GM18870 (cell line): Measurements from ENCODE around the gene ATP13A4.
A peak's percentile ranks its signal among the peaks of the same experiment; 100 is the strongest.

Experiments
- ATAC-seq: cut with Tn5 transposase; IDR thresholded peaks from one replicate; pipeline ENCODE4 v1.9.1; 2021; ENCODE audit warnings: moderate library complexity; ENCODE audit not compliant: unreplicated experiment

ATP13A4 gene, protein sequence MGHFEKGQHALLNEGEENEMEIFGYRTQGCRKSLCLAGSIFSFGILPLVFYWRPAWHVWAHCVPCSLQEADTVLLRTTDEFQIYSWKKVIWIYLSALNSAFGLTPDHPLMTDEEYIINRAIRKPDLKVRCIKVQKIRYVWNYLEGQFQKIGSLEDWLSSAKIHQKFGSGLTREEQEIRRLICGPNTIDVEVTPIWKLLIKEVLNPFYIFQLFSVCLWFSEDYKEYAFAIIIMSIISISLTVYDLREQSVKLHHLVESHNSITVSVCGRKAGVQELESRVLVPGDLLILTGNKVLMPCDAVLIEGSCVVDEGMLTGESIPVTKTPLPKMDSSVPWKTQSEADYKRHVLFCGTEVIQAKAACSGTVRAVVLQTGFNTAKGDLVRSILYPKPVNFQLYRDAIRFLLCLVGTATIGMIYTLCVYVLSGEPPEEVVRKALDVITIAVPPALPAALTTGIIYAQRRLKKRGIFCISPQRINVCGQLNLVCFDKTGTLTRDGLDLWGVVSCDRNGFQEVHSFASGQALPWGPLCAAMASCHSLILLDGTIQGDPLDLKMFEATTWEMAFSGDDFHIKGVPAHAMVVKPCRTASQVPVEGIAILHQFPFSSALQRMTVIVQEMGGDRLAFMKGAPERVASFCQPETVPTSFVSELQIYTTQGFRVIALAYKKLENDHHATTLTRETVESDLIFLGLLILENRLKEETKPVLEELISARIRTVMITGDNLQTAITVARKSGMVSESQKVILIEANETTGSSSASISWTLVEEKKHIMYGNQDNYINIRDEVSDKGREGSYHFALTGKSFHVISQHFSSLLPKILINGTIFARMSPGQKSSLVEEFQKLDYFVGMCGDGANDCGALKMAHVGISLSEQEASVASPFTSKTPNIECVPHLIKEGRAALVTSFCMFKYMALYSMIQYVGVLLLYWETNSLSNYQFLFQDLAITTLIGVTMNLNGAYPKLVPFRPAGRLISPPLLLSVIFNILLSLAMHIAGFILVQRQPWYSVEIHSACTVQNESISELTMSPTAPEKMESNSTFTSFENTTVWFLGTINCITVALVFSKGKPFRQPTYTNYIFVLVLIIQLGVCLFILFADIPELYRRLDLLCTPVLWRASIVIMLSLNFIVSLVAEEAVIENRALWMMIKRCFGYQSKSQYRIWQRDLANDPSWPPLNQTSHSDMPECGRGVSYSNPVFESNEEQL

DNA sequence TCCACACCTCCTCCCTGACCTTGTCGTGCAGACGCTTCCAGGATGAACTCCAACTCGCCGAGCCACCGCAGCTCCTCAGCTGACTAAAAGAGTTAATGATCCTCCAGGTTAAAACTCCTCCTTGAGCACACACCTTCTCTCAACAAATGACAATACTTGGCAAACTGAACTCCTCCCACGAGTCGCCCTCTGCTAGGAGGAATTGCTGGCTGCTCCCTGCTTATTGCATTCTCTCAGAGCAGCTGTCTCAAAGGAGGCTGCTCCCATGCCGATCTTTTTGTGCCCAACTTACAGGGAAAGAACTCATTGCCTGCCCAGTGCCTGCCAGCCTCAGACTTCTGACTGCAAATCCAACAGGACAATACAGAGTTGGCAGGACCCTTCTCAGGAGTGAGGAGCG lies at the start of gene ATP13A4:
Gene ATP13A4 (minus strand): TSS at position 85 of the 400 bp plus-strand sequence. CDS start 96 bp downstream, outside the sequence.
- ATAC-seq: no peak

DNA sequence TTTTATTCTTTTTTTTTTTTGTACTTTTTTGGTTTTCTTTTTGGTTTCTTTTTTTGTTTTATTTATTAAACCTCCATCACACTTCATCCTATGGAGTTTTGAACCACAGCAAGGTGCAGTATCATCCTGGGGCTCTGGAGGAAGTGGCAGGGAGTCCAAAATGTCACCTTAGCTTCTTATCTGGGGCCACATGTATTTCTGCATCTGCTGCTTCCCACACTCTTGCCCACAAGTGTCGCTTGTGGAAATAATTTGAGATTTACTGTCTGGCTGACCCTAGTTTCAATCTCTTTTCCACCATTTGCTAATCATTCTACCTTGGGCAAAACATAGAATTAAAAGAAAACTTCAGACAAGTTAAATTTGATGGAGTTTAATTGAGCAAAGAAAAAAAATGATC lies 44.7 kb upstream of the ATP13A4 start:
- ATAC-seq: no peak

DNA sequence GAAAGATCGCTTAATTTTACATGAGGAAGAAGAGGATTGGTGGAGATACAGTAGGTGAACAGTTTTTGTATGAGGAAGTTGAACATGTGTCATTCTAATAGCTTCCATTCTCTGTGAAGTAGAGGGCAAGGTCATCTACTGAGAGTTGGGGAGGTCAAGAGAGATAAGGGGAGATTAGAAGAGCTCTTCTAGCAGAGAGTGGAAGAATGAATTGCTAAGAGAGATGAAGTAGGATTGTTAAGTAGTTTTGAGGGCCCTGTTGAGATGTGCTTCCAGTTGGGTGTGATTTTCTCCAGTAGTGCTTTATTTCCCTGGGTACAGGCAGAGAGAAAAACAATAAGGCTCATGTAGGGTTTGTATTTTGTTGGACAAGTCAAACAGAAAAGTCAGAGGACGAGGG lies 43.5 kb upstream of the ATP13A4 start:
- ATAC-seq: no peak

DNA sequence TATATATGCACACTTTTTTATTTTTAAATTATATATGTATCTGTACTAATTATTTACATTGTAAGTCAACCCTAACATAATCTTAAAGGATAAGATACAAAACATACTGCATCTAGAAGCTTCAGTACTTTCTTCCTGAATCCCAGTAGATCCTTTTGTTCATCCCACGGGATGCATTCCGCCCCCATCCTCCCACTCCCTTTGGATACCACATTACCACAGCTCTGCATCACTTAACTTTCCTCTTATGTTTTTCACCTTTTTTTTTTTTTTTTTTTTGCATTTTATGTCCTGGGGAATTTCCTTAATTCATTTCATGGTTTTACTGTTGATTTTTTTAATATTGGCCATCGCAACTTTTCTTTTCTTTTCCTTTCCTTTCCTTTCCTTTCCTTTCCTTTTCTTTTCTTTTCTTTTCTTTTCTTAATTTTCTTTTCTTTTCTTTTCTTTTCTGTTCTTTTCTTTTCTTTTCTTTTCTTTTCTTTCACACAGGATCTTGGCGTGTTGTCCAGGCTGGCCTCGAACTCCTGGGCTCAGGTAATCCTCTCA lies 41.3 kb upstream of the ATP13A4 start:
- ATAC-seq: no peak

DNA sequence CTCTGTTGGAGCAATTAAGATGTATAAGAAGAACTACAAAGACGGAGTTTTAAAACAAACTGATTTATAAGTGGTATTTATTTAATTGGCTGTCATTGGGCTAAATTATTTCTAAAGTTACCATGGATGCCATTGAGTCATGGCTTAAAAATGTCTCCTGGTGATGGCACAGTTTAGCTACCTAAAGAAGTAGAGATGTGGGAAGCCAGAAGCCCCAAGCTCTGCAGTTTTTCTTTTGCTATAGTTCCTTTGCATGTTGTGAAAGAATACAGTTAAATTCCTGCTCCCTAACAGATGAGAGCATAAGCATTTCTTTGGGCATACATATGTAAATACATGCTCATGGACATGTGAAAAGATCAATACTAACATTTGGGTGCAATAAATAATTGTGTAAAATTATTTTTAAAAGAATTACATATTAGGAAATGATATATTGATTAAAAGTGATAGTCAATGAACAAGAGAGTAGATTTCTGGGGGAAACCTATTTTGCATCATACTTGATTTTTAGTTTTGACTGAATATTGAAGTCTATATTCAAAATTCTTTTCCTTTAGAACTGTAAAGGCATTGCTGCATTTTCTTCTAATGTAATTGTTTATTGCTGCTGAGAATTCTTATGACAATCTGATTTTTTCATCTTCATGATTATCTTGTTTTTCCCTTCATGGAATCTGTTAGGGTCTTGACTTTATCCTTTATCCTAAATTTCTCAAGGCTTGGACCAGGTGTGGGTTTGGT lies 40.4 kb upstream of the ATP13A4 start:
- no peak for ATAC-seq

DNA sequence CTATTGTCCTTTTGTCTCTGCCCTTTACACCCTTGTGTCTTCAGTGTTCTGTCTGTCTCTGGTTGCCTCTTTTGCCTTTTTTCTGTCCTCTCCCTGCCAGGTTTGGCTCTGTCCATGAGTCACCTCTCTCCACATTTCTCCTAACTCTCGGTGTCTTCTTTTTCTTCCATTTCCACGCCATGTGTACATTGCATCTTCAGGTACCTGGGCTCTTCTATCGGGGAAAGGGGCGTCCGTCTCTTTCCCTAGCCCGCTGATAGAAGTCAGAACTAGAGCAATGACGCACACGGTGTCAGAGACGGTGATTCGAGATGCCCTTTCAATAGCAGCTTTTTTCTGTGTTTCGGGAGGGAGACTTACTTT lies 39.0 kb upstream of the ATP13A4 start:
- peak; percentile 5 for ATAC-seq

DNA sequence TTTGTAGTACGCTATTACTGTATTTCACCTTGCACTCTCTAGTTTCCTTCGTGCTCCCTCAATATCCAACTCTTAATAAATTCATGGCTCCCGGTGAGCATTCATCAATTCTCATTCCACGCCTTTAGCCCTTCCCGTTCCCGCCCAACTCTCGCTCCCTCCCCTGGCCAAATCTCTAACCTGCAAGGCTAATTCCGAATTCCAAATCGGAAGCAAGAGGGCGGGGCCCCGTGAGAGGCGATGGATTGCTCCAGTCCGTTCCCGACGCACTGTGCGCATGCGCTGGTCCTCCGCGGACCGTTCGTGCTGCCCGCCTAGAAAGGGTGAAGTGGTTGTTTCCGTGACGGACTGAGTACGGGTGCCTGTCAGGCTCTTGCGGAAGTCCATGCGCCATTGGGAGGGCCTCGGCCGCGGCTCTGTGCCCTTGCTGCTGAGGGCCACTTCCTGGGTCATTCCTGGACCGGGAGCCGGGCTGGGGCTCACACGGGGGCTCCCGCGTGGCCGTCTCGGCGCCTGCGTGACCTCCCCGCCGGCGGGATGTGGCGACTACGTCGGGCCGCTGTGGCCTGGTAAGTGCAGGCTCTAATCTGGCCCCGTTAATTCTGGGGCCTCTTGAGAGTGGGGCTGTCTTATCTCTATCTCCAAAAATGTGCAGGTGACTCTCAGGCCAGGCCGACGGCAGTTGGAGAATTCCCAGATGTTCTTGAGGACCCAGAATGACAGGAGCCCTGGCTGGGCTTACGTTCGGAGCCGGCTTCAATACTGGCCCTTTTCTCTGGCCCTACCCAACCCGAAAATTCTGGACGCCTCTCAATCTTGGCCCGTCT lies 38.4 kb upstream of the ATP13A4 start, which contains the start of gene OPA1:
Gene OPA1 (plus strand): TSS at position 368 of the 827 bp plus-strand sequence. CDS start 170 bp downstream, at position 538.
- ATAC-seq: peak; percentile 97

DNA sequence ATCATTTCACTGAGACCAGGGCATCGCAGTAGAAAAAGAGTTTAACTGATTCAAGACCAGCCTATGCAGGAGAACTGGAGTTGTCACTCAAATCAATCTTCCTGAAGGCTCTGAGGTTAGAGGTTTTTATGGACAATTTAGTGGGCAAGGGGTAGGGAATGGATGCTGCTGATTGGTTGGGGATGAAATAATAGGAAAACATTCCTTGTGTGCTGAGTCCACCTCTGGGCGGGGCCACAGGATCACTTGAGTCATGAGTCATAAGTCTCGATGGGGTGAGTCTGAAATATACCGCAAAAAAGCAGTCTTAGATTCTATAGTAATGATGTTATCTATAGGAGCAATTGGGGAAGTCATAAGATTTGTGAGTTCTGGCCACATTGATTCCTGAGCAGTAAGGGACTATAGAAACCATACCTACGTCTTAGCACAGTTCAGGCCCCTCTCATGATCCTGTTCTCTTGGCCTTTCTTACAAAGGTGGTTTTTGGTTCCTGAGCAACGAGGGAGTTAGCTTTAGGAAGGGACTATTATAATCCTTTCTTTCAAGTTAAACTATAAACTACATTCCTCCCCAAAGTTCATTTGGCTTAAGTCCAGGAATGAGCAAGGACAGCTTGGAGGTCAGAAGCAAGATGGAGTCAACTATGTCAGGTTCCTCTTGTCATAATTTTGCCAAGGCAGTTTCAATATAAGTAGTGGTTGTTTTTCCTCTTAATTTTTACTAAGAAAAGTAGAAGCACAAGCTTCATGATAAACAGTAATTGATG lies 35.6 kb upstream of the ATP13A4 start:
- ATAC-seq: no peak

DNA sequence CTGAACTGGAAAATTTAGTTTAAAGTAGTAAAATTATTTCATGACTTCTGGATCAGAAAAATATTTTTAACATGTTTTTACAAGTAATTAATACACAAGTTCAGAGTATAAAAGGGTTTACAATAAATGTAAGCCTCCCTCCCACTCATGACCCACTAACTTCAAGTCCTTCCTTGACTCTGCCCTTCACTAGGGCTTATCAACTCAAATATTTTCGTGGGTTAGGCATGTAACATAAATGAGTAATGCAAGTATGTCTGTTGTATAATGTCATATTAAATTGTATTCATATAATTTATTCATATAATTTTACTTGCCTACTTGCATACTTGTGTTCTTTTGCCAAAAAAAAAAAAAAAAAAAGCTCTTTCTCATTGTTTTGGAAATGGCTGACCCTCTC lies 34.9 kb upstream of the ATP13A4 start:
- no peak for ATAC-seq

DNA sequence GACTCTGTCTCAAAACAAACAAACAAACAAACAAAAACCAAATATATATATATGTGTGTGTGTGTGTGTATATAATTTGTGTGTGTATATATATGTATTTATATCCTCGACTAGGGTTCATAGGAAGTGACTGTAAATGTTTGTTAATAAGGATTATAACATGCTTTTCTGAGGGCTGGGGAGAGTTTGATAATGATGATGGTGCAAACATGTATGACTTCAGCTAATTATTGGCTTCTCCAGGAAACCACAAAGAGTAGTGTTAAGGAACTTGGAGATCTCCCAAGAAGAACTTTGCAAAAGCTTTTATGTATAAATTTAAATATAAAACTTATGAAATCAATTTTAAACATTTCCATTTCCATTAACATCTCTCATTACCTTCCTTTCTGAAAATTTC lies 34.4 kb upstream of the ATP13A4 start:
- no peak for ATAC-seq

DNA sequence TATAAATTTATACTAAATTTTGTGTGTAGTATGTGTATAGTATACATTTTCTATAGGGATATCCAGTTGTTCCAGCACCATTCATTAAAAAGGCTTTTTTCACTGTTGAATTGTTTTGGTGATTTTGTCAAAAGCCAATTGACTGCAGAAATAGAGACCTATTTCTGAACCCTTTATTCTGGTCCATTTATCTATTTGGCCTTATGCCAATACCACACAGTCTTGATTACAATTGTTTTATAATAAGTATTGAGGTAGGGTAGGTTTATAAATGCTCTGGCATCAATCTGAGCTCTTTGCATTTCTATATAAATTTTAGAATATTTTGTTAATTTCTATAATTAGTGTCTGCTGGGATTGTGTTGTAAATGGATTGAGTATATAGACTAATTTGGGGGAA lies 31.8 kb upstream of the ATP13A4 start:
- ATAC-seq: no peak

DNA sequence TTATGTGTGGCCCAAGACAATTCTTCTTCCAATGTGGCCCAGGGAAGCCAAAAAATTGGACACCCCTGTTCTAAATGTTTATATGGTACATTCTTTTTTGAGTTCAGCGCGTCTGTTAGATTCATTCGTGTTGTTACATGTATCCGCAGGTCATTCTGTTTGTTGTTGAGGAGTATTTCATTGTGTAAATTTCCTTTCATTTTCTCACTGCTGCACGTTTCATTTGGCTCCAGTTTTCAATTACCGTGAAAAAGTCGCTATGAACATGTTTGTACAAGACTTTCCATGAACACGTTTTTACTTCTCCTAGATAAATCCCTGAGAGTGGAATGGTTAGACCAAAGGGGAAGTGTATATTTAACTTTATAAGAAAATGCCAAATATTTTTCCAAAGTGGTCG lies 30.8 kb upstream of the ATP13A4 start:
- ATAC-seq: no peak

DNA sequence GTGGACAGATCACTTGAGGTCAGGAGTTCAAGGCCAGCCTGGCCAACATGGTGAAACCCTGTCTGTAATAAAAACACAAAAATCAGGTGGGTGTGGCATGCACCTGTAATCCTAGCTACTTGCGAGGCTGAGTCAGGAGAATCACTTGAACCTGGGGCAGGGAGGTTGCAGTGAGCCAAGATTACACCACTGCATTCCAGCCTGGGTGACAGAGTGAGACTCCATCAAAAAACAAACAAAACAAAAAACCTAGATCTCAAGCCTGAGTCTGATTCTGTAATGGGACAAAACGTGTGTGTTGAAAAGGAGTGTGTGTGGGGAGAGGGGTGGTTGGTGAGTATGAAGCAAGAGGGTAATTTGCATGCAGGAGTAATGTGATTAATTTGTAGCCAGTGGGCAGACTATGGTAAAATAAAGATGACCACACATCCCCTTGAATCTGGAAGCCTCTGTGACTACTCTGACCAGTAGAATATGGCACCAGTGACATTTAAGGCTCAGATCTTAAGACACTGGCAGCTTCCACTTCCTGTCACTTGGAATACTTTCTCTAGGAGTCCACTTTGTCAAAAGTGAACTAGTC lies 19.9 kb upstream of the ATP13A4 start:
- ATAC-seq: no peak

DNA sequence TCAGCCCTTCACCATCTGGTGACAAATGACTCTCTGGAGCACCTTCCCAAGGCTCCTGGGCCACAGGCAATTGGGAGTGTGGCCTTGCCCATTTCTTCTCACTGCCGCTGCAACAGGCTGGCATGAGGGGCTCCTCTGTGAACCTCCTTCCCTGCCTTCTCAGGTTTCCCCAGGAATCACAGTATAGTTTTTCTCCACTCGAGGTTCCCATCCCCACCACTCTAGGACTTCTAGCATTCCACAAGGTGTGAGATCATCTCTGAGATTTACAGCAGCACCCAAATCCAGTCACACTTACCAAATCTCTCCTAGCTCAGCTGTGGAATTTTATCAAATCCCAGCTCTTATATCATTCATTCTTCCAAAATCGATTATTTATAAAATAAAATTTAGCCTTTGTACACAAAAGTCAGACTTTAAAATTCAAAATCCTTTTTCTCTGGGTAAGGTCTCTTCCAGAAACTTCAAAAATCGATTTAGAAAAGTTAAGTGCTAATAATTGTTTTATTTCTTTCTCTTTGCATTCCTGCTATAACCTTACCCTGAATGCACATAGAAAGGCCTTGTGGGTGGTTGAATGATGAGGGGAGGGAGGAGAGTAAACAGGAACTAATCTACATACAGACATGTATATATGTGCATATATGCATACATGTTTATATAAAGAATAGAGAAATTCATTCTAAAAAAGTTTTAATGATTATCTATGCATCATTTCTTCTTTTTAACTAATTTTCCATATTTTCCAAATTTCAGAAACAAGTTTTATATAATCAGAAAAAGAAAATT lies 18.9 kb upstream of the ATP13A4 start:
- no peak for ATAC-seq

DNA sequence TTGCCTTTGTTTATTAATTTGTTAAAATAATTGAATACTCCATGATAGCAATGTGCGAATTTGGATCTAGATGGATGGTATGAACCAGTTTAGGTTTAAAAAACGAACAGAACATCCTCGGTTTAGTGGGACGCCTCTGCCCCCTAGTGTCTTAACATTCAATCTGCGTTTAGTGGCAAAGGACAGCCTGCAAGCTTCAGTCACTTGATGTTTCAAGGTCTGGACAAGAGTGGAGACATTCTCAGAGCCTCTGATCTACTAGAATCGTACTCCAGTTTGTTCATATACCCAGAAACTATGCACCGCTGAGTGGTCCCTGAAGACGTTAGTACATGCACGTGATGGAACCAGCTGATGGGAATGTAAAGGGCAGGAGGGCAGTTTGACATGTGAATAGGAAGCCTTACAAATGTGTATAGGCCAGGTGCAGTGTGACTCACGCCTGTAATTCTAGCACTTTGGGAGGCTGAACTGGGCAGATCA lies 17.8 kb upstream of the ATP13A4 start:
- peak; percentile 62 for ATAC-seq

DNA sequence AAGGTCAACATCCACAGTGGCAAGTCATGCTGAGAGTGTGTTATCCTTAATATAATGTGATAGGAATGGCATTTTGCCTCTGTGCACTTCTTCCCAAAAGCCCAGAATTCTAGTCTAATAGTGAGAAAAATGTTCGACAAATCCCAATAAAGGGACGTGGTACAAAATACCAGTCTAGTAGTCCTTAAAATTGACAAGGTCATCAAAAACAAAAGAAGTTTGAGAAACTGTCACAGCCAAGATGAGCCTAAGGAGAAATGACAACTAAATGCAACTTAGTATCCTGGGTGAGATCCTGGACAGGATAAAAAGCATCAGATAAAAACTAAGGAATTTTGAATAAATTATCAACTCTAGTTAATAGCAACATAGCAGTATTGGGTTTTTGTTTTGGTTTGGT lies 14.4 kb upstream of the ATP13A4 start:
- ATAC-seq: no peak

DNA sequence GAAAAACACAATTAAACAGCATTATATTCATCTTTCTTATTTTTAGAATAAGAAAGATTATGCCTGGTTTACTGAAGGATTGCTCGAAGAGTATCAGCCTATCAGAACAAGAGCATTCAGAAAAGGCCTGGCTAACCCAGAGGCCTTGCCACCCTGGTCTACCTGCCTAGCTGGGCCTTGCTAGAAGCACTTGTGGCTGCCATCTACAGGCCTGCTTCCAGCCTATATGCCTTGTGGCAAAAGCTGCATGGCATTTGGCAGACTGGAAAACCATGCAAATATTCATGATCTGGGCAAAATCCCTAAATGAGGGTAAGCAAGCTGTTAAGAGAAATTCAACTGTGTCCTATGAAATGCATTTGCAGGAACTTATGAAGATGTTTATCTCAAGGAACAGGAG lies 9.3 kb upstream of the ATP13A4 start:
- ATAC-seq: no peak
